Panc1 (cell line): ENCODE measurements around the gene ATG10. TPM values are rescaled to one million over a fixed set of nuclear protein-coding genes. Genes with fewer than 3 reads are reported as not detected.

Experiments
- ATAC-seq: fragments of 200-7000 bp; cut with Tn5 transposase; 2 replicates; pipeline ENCODE4 v1.9.1; 2020; ENCODE audit warnings: mild to moderate bottlenecking, moderate library complexity
- BruUV-seq: library from RNA; stranded (reverse); fragments of 400-500 nt; replicated peaks from 2 replicates; lab custom pipeline; 2021; lab: Mats Ljungman, UMichigan
- CTCF ChIA-PET: fragments of 300-600 bp; sonication (Branson Sonifier 250); formaldehyde crosslinking; loops from one replicate; lab custom pipeline; 2022; ENCODE audit warnings: antibody characterized with exemption; lab: Charles Lee
- POLR2A ChIA-PET: fragments of 300-600 bp; sonication (Branson Sonifier 250); formaldehyde crosslinking; loops from one replicate; lab custom pipeline; 2022; ENCODE audit warnings: antibody characterized with exemption; lab: Charles Lee
- DNase-seq: peaks from one replicate; pipeline ENCODE4 v3.0.0-alpha.2; 2010; ENCODE audit warnings: low read depth, low spot score
- H3K27ac ChIP-seq: 2 replicates; pipeline ENCODE4 v1.5.1; 2011; ENCODE audit warnings: mild to moderate bottlenecking, low read length, inconsistent platforms
- H3K27me3 ChIP-seq: fragments of 200-500 bp; sonication (Bioruptor generic); 2 replicates; pipeline ENCODE4 v1.6.0; 2014; ENCODE audit warnings: low read length, inconsistent platforms; ENCODE audit not compliant: control insufficient read depth, insufficient read depth
- H3K36me3 ChIP-seq: fragments of 200-500 bp; sonication (Bioruptor generic); 2 replicates; pipeline ENCODE4 v1.5.1; 2014; ENCODE audit warnings: inconsistent platforms, mild to moderate bottlenecking, low read length, moderate library complexity; ENCODE audit not compliant: control insufficient read depth, insufficient read depth
- H3K4me1 ChIP-seq: 2 replicates; pipeline ENCODE4 v1.5.1; 2011; ENCODE audit warnings: inconsistent platforms, mild to moderate bottlenecking, low read length, moderate library complexity; ENCODE audit not compliant: control insufficient read depth, insufficient read depth
- H3K4me3 ChIP-seq, 2 experiments: 2 replicates each; pipeline ENCODE4 v1.5.1; 2011 to 2012; ENCODE audit warnings: low read depth in 2 of 2, low read length in 2 of 2, mild to moderate bottlenecking in 2 of 2, inconsistent platforms in 1 of 2, moderate library complexity in 1 of 2
- H3K9me3 ChIP-seq: fragments of 200-500 bp; sonication (Bioruptor generic); 2 replicates; pipeline ENCODE4 v1.5.1; 2014; ENCODE audit warnings: low read depth, mild to moderate bottlenecking, inconsistent platforms, low read length, moderate library complexity; ENCODE audit not compliant: control insufficient read depth, insufficient read depth
- POLR2AphosphoS5 ChIP-seq: IDR thresholded peaks from 2 replicates; pipeline ENCODE4 v1.6.1; 2012; ENCODE audit warnings: mild to moderate bottlenecking, low read depth, low read length, moderate library complexity
- SIN3A ChIP-seq: IDR thresholded peaks from 2 replicates; pipeline ENCODE4 v1.6.1; 2012; ENCODE audit warnings: low read depth, mild to moderate bottlenecking, low read length, moderate library complexity, borderline replicate concordance; ENCODE audit not compliant: insufficient read depth
- TCF7L2 ChIP-seq: IDR thresholded peaks from 2 replicates; pipeline ENCODE4 v1.6.1; 2011; ENCODE audit warnings: mild to moderate bottlenecking, low read depth, low read length, inconsistent platforms
- in situ Hi-C: cut with HindIII; loops from 2 replicates; pipeline ENCODE4 v1.10.0; 2016; ENCODE audit warnings: low sequenced_read_pairs, low pct_unique_long_range_greater_than_20kb
- intact Hi-C: fragments of 100-400 bp; cut with micrococcal nuclease; formaldehyde crosslinking; loops from one replicate; pipeline ENCODE4 v1.10.0; 2022; ENCODE audit not compliant: unreplicated experiment
- total RNA-seq: library from RNA; stranded (reverse); gene quantifications from one replicate; pipeline ENCODE4 v1.2.1, GENCODE V29; 2021; ENCODE audit not compliant: unreplicated experiment
- TF ChIP-seq, protein P1 (sequence below), 2 experiments: IDR thresholded peaks; 2 replicates each; pipeline ENCODE4 v1.6.1; 2011 to 2012; ENCODE audit warnings: low read depth in 2 of 2, control low read depth in 1 of 2, low read length in 1 of 2, mild to moderate bottlenecking in 1 of 2, moderate library complexity in 1 of 2; ENCODE audit not compliant: insufficient read depth in 1 of 2
- TF ChIP-seq, protein P2 (sequence below): fragments of 450-650 bp; IDR thresholded peaks from 2 replicates; pipeline ENCODE4 v1.5.1; 2017; ENCODE audit warnings: mild to moderate bottlenecking

ATG10 gene
- total RNA-seq, 1 experiment from 2014 or later = 14.0 TPM

DNA sequence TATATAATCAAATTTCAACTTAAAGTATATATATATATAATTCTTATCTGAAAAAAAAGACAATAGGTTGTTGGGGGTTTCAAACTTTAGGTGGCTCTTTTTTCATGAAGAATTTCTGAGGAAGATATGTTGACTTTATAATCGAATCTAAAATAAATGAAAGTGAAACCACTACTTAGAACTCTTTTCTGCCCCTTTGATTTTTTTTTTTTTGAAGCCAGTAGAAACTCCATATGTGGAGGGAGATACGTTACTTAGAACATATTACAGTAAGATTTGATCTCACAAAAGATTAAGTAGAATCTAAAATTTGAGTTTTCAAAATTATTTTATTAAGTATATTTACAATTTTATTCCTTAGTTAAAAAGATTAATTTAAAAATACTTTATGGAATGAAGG is 96.9 kb downstream of the ATG10 start:
- BruUV-seq = no TSS peak

DNA sequence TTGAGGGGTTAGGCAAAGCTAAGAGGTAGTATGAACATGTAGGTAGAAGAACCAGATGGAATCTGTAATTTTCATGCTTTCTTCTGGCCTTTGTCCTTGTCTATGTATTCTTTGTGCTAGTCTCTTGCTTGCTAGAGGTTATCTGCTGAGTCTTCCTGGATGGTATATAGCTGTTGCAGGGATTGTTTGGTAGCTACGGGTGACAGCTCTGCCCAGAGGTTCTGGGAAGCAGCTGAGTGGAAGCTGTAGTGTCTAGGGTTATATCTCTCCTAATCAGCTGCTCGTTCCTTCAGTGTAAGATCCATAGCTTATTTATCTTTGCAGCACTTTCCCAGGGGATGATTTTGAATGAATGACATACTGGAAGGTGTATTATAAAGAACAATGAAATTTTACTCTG is 100.3 kb downstream of the ATG10 start:
- ChIA-PET POLR2A (no interaction called here), CTCF (no interaction called here)
- ATAC-seq (no peak), DNase-seq (no peak)
- Histone ChIP-seq H3K36me3 (no peaks in the 10 kb centered on the region), H3K9me3 (no peaks in the 10 kb centered on the region), H3K27ac (no peak overlapping the region), H3K27me3 (no peaks in the 10 kb centered on the region), H3K4me1 (no peaks in the 10 kb centered on the region), H3K4me3 (no peak overlapping the region)
- TF ChIP-seq, protein P1, sequence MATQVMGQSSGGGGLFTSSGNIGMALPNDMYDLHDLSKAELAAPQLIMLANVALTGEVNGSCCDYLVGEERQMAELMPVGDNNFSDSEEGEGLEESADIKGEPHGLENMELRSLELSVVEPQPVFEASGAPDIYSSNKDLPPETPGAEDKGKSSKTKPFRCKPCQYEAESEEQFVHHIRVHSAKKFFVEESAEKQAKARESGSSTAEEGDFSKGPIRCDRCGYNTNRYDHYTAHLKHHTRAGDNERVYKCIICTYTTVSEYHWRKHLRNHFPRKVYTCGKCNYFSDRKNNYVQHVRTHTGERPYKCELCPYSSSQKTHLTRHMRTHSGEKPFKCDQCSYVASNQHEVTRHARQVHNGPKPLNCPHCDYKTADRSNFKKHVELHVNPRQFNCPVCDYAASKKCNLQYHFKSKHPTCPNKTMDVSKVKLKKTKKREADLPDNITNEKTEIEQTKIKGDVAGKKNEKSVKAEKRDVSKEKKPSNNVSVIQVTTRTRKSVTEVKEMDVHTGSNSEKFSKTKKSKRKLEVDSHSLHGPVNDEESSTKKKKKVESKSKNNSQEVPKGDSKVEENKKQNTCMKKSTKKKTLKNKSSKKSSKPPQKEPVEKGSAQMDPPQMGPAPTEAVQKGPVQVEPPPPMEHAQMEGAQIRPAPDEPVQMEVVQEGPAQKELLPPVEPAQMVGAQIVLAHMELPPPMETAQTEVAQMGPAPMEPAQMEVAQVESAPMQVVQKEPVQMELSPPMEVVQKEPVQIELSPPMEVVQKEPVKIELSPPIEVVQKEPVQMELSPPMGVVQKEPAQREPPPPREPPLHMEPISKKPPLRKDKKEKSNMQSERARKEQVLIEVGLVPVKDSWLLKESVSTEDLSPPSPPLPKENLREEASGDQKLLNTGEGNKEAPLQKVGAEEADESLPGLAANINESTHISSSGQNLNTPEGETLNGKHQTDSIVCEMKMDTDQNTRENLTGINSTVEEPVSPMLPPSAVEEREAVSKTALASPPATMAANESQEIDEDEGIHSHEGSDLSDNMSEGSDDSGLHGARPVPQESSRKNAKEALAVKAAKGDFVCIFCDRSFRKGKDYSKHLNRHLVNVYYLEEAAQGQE (IDR thresholded peaks at IDR 0.05; ENCODE audit: insufficient read depth in 1 of 2, low read depth in 2 of 2, low read length in 1 of 2) = no peak
- TF ChIP-seq, protein P2, sequence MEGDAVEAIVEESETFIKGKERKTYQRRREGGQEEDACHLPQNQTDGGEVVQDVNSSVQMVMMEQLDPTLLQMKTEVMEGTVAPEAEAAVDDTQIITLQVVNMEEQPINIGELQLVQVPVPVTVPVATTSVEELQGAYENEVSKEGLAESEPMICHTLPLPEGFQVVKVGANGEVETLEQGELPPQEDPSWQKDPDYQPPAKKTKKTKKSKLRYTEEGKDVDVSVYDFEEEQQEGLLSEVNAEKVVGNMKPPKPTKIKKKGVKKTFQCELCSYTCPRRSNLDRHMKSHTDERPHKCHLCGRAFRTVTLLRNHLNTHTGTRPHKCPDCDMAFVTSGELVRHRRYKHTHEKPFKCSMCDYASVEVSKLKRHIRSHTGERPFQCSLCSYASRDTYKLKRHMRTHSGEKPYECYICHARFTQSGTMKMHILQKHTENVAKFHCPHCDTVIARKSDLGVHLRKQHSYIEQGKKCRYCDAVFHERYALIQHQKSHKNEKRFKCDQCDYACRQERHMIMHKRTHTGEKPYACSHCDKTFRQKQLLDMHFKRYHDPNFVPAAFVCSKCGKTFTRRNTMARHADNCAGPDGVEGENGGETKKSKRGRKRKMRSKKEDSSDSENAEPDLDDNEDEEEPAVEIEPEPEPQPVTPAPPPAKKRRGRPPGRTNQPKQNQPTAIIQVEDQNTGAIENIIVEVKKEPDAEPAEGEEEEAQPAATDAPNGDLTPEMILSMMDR = no peak
- TF ChIP-seq TCF7L2 (no peak), POLR2AphosphoS5 (no peak), SIN3A (no peak)
- no TSS peak for BruUV-seq
- intact Hi-C loops (no loop called here), in situ Hi-C loops (no loop called here)

More for the DNA sequence above, 96.9 kb downstream of the ATG10 start:
- no peaks in the 10 kb centered on the region for H3K27me3 ChIP-seq
- ChIA-PET POLR2A (no interaction called here), CTCF (no interaction called here)
- DNase-seq = no peak
- H3K36me3 ChIP-seq = no peaks in the 10 kb centered on the region
- TF ChIP-seq, protein P2 = no peak
- TF ChIP-seq, protein P1 (IDR thresholded peaks at IDR 0.05; ENCODE audit: insufficient read depth in 1 of 2, low read depth in 2 of 2, low read length in 1 of 2) = no peak
- no peak for TF ChIP-seq SIN3A
- no peak for TF ChIP-seq POLR2AphosphoS5
- no peak for TF ChIP-seq TCF7L2
- no peak overlapping the region for H3K27ac ChIP-seq
- H3K4me1 ChIP-seq = no peaks in the 10 kb centered on the region
- intact Hi-C loops (no loop called here), in situ Hi-C loops (no loop called here)
- H3K4me3 ChIP-seq = no peak overlapping the region
- no peaks in the 10 kb centered on the region for H3K9me3 ChIP-seq
- no peak for ATAC-seq
